ENCODE results near the gene HECW1. TPM values are rescaled to one million over a fixed set of nuclear protein-coding genes. Genes with fewer than 3 reads are reported as not detected.

HECW1 gene
- total and polyA plus RNA-seq, 4 donors, result 0.77 to 1.9 (median 1.0) TPM; not detected in 1

GRCh38 chr7:43408981-43409380 lies 296.5 kb downstream of the HECW1 start:
- H3K27ac ChIP-seq (ENCODE audit: low read depth in 1 of 2, low read length in 2 of 2), result no peak overlapping the region
- H3K27me3 ChIP-seq (ENCODE audit: control insufficient read depth in 1 of 2, insufficient read depth in 2 of 2, low read length in 1 of 2), result no peaks in the 10 kb centered on the region
- DNase-seq (no peak), ATAC-seq (ENCODE audit: low FRiP score) (no peak)
- WGBS, 2 donors, result 72 to 83% methylated on average over 5 of the region's 5 CpGs
- H3K9me3 ChIP-seq (ENCODE audit: control insufficient read depth, low read length), result no peaks in the 10 kb centered on the region
- intact Hi-C loops (cut with DNase I), result no loop called here
- no peak overlapping the region for H3K4me3 ChIP-seq (ENCODE audit: low read length in 2 of 2)
- H3K36me3 ChIP-seq (ENCODE audit: control insufficient read depth in 1 of 2, insufficient read depth in 2 of 2, low read length in 1 of 2), result no peaks in the 10 kb centered on the region
- H3K4me1 ChIP-seq (ENCODE audit: control insufficient read depth in 1 of 2, insufficient read depth in 2 of 2, low read length in 2 of 2), result no peaks in the 10 kb centered on the region

GRCh38 chr7:43417455-43417854 lies 305.0 kb downstream of the HECW1 start:
- H3K36me3 ChIP-seq (ENCODE audit: control insufficient read depth in 1 of 2, insufficient read depth in 2 of 2, low read length in 1 of 2), result no peaks in the 10 kb centered on the region
- H3K9me3 ChIP-seq (ENCODE audit: control insufficient read depth, low read length), result peaks cover 6% of the 10 kb centered on the region
- no peak overlapping the region for H3K4me3 ChIP-seq (ENCODE audit: low read length in 2 of 2)
- peaks cover 0 to 1% of the 10 kb centered on the region in 2 donors for H3K27me3 ChIP-seq (ENCODE audit: control insufficient read depth in 1 of 2, insufficient read depth in 2 of 2, low read length in 1 of 2)
- intact Hi-C loops (cut with DNase I), result no loop called here
- no peak overlapping the region for H3K27ac ChIP-seq (ENCODE audit: low read depth in 1 of 2, low read length in 2 of 2)
- WGBS, 2 donors, result 93 to 97% methylated on average over 3 of the region's 3 CpGs
- ATAC-seq (ENCODE audit: low FRiP score), result no peak
- H3K4me1 ChIP-seq (ENCODE audit: control insufficient read depth in 1 of 2, insufficient read depth in 2 of 2, low read length in 2 of 2), result no peaks in the 10 kb centered on the region
- no peak for DNase-seq

DNA sequence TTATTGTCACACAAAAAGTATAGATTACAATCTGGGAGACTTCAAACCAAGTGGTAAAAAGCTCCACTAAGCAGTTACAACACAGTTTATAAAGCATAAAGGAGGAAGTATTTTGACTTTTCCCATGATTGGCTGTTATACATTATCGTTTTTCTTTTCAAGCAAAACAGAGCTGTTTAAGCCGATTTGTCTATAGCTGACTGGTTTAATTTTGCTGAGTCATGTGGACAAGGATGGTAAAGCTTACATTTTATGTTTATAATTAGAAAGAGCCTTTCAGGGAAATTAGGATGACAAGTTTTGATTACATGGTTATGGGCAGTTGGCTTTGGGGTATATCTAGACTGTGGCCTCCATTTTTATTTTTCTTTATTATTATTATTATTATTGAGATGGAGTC lies 318.0 kb downstream of the HECW1 start:
- ATAC-seq (ENCODE audit: low FRiP score) (no peak), DNase-seq (no peak)
- 12 to 30% methylated on average over 2 of the region's 2 CpGs for WGBS, 2 donors

DNA sequence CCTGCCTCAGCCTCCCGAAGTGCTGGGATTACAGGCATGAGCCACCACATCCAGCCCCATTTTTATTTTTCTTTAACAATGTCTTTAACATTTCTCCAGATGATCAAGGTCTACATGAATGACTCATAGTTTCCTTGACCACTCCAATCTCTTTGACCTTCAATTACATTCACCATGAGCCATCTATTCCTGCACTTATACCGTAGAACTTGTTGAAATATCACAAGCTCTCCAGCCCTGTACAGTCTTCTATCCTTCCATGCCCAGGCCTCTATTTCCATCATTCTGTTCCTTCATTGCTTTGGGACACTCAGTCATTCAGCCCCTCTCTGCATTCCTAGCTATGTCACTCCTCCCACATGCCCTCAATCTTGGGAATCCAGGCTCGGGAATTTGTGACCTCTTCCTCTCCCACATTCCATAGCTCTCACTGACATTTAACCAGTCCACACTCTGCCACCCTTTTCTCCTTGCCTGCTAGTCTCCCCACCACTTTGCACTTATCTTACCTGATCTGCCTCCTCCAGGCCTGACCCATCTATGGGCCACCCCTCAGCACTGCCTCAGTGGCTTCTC lies 318.7 kb downstream of the HECW1 start:
- H3K9me3 ChIP-seq (ENCODE audit: control insufficient read depth, low read length), result no peaks in the 10 kb centered on the region
- ATAC-seq (ENCODE audit: low FRiP score) (no peak), DNase-seq (no peak)
- H3K27me3 ChIP-seq (ENCODE audit: control insufficient read depth in 1 of 2, insufficient read depth in 2 of 2, low read length in 1 of 2), result no peaks in the 10 kb centered on the region
- H3K36me3 ChIP-seq (ENCODE audit: control insufficient read depth in 1 of 2, insufficient read depth in 2 of 2, low read length in 1 of 2), result no peaks in the 10 kb centered on the region
- 68 to 77% methylated on average over 3 of the region's 3 CpGs for WGBS, 2 donors
- no peak overlapping the region for H3K4me3 ChIP-seq (ENCODE audit: low read length in 2 of 2)
- H3K27ac ChIP-seq (ENCODE audit: low read depth in 1 of 2, low read length in 2 of 2), result no peak overlapping the region
- H3K4me1 ChIP-seq (ENCODE audit: control insufficient read depth in 1 of 2, insufficient read depth in 2 of 2, low read length in 2 of 2), result no peaks in the 10 kb centered on the region
- intact Hi-C loops (cut with DNase I), result no loop called here

More for the DNA sequence above, 318.0 kb downstream of the HECW1 start:
- Histone ChIP-seq H3K27ac (ENCODE audit: low read depth in 1 of 2, low read length in 2 of 2) (no peak overlapping the region), H3K9me3 (ENCODE audit: control insufficient read depth, low read length) (no peaks in the 10 kb centered on the region), H3K27me3 (ENCODE audit: control insufficient read depth in 1 of 2, insufficient read depth in 2 of 2, low read length in 1 of 2) (no peaks in the 10 kb centered on the region), H3K36me3 (ENCODE audit: control insufficient read depth in 1 of 2, insufficient read depth in 2 of 2, low read length in 1 of 2) (no peaks in the 10 kb centered on the region), H3K4me1 (ENCODE audit: control insufficient read depth in 1 of 2, insufficient read depth in 2 of 2, low read length in 2 of 2) (no peaks in the 10 kb centered on the region), H3K4me3 (ENCODE audit: low read length in 2 of 2) (no peak overlapping the region)
- intact Hi-C loops (cut with DNase I), result no loop called here

- ATAC-seq (ENCODE audit: low FRiP score), result no peak
- intact Hi-C loops (cut with DNase I), result no loop called here
- WGBS, 2 donors, result 91 to 94% methylated on average over 1 of the region's 1 CpG
- Histone ChIP-seq H3K36me3 (ENCODE audit: control insufficient read depth in 1 of 2, insufficient read depth in 2 of 2, low read length in 1 of 2) (no peaks in the 10 kb centered on the region), H3K4me3 (ENCODE audit: low read length in 2 of 2) (no peak overlapping the region), H3K27me3 (ENCODE audit: control insufficient read depth in 1 of 2, insufficient read depth in 2 of 2, low read length in 1 of 2) (no peaks in the 10 kb centered on the region), H3K27ac (ENCODE audit: low read depth in 1 of 2, low read length in 2 of 2) (no peak overlapping the region), H3K4me1 (ENCODE audit: control insufficient read depth in 1 of 2, insufficient read depth in 2 of 2, low read length in 2 of 2) (no peaks in the 10 kb centered on the region), H3K9me3 (ENCODE audit: control insufficient read depth, low read length) (no peaks in the 10 kb centered on the region)
- DNase-seq, result no peak
These were observed 321.2 kb downstream of the HECW1 start for GRCh38 chr7:43433639-43434038.

- Histone ChIP-seq H3K9me3 (ENCODE audit: control insufficient read depth, low read length) (no peaks in the 10 kb centered on the region), H3K27ac (ENCODE audit: low read depth in 1 of 2, low read length in 2 of 2) (no peak overlapping the region), H3K4me3 (ENCODE audit: low read length in 2 of 2) (no peak overlapping the region), H3K4me1 (ENCODE audit: control insufficient read depth in 1 of 2, insufficient read depth in 2 of 2, low read length in 2 of 2) (no peaks in the 10 kb centered on the region), H3K36me3 (ENCODE audit: control insufficient read depth in 1 of 2, insufficient read depth in 2 of 2, low read length in 1 of 2) (no peaks in the 10 kb centered on the region), H3K27me3 (ENCODE audit: control insufficient read depth in 1 of 2, insufficient read depth in 2 of 2, low read length in 1 of 2) (no peaks in the 10 kb centered on the region)
- intact Hi-C loops (cut with DNase I), result no loop called here
- 65 to 66% methylated on average over 5 of the region's 5 CpGs for WGBS, 2 donors
- no peak for DNase-seq
- no peak for ATAC-seq (ENCODE audit: low FRiP score)
These were observed 324.6 kb downstream of the HECW1 start for GRCh38 chr7:43437001-43437400.

GRCh38 chr7:43438897-43439479 lies 326.5 kb downstream of the HECW1 start:
- Histone ChIP-seq H3K4me1 (ENCODE audit: control insufficient read depth in 1 of 2, insufficient read depth in 2 of 2, low read length in 2 of 2) (no peaks in the 10 kb centered on the region), H3K27ac (ENCODE audit: low read depth in 1 of 2, low read length in 2 of 2) (no peak overlapping the region), H3K9me3 (ENCODE audit: control insufficient read depth, low read length) (no peaks in the 10 kb centered on the region), H3K4me3 (ENCODE audit: low read length in 2 of 2) (no peak overlapping the region), H3K36me3 (ENCODE audit: control insufficient read depth in 1 of 2, insufficient read depth in 2 of 2, low read length in 1 of 2) (no peaks in the 10 kb centered on the region), H3K27me3 (ENCODE audit: control insufficient read depth in 1 of 2, insufficient read depth in 2 of 2, low read length in 1 of 2) (no peaks in the 10 kb centered on the region)
- 74 to 76% methylated on average over 8 of the region's 8 CpGs for WGBS, 2 donors
- intact Hi-C loops (cut with DNase I), result no loop called here
- DNase-seq (no peak), ATAC-seq (ENCODE audit: low FRiP score) (no peak)

DNA sequence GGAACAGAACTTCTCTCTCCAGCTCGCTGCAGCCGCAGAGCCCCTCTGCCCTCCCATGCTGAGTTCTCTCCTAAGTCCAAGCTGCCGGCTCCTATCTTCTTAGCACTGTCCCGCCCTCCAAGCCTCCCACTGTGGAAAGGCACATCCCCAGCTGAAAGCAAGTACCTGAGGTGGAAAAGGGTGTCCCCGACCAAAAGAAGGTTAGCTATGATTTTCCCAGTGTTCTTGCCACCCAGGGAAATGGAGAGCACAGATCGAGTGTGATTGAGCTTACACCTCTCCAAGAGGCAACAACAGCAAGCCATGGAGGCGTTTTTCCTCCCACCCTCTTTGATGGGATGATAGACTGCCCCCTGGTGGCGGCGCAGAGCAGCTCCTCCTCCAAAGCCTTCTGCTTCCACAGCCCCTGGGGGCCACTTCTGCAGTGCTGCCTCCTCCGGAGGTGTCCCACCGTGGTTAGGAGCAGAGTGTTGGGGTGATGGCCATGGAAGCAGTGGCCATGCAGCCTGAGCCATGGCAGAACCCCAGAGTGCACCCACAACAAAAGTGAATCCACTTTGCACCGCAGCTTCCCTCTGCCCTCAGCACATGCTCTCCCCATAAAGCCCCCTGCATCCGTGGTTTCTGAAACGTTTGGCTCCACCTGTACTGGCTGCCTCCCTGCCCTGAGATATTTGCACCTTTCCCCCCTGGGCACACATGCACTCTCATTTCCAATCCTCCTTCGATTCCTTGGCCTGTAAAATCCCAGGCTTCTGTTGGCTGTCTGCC lies 327.4 kb downstream of the HECW1 start:
- ATAC-seq (ENCODE audit: low FRiP score) (no peak), DNase-seq (no peak)
- no peaks in the 10 kb centered on the region for H3K4me1 ChIP-seq (ENCODE audit: control insufficient read depth in 1 of 2, insufficient read depth in 2 of 2, low read length in 2 of 2)
- H3K27ac ChIP-seq (ENCODE audit: low read depth in 1 of 2, low read length in 2 of 2), result no peak overlapping the region
- H3K36me3 ChIP-seq (ENCODE audit: control insufficient read depth in 1 of 2, insufficient read depth in 2 of 2, low read length in 1 of 2), result no peaks in the 10 kb centered on the region
- intact Hi-C loops (cut with DNase I), result no loop called here
- no peak overlapping the region for H3K4me3 ChIP-seq (ENCODE audit: low read length in 2 of 2)
- no peaks in the 10 kb centered on the region for H3K27me3 ChIP-seq (ENCODE audit: control insufficient read depth in 1 of 2, insufficient read depth in 2 of 2, low read length in 1 of 2)
- WGBS, 2 donors, result 55 to 56% methylated on average over 15 of the region's 15 CpGs
- no peaks in the 10 kb centered on the region for H3K9me3 ChIP-seq (ENCODE audit: control insufficient read depth, low read length)

Measured in aorta (tissue), 5 donors.